Naive thymus-derived CD4-positive, alpha-beta T cell (primary cell): ENCODE measurements around the gene KRT81. TPM values are rescaled to one million over a fixed set of nuclear protein-coding genes. Genes with fewer than 3 reads are reported as not detected.
"Not testable (repeated sequence)": the region's sequence is repeated elsewhere in the genome, so short reads cannot be mapped to it uniquely, and the experiment has no call there.

Source experiments
- ATAC-seq: fragments of 150-1000 bp; cut with Tn5 transposase; 2 replicates; pipeline ENCODE4 v1.10.0; 2021; ENCODE audit warnings: mild to moderate bottlenecking, moderate library complexity
- CTCF ChIA-PET: fragments of 350-600 bp; sonication (Branson Sonifier 250); formaldehyde crosslinking; loops from one replicate; lab custom pipeline; 2021; ENCODE audit warnings: antibody characterized with exemption; lab: Charles Lee
- POLR2A ChIA-PET: fragments of 350-600 bp; sonication (Branson Sonifier 250); formaldehyde crosslinking; loops from one replicate; lab custom pipeline; 2021; ENCODE audit warnings: antibody characterized with exemption, inconsistent platforms; lab: Charles Lee
- DNase-seq, 9 donors: peaks; one replicate each; pipeline versions ENCODE4 v3.0.0 to v3.0.0-alpha.2; 2020 to 2022; ENCODE audit warnings: mixed read lengths in 1 of 9
- H3K27ac ChIP-seq: one replicate; pipeline ENCODE4 v1.7.0; 2013; ENCODE audit warnings: mild to moderate bottlenecking, low read depth, low read length, moderate library complexity
- H3K27me3 ChIP-seq, 2 donors: one replicate each; pipeline ENCODE4 v1.7.0; 2013; ENCODE audit warnings: low read length in 2 of 2, mild to moderate bottlenecking in 2 of 2, moderate library complexity in 2 of 2; ENCODE audit not compliant: control insufficient read depth in 2 of 2, insufficient read depth in 2 of 2
- H3K36me3 ChIP-seq, 3 experiments: 1 replicate in 2 of 3; 2 replicates in 1 of 3; pipeline ENCODE4 v1.7.0; 2013; ENCODE audit warnings: low read length in 3 of 3, mild to moderate bottlenecking in 3 of 3, moderate library complexity in 1 of 3; ENCODE audit not compliant: insufficient read depth in 3 of 3, control insufficient read depth in 2 of 3
- H3K4me1 ChIP-seq, 2 donors: one replicate each; pipeline ENCODE4 v1.7.0; 2013; ENCODE audit warnings: low read length in 2 of 2, mild to moderate bottlenecking in 2 of 2, moderate library complexity in 1 of 2; ENCODE audit not compliant: control insufficient read depth in 2 of 2, insufficient read depth in 2 of 2
- H3K4me3 ChIP-seq: 2 replicates; pipeline ENCODE4 v1.7.0; 2013; ENCODE audit warnings: mild to moderate bottlenecking, low read length
- H3K9me3 ChIP-seq, 3 experiments: 1 replicate in 2 of 3; 2 replicates in 1 of 3; pipeline ENCODE4 v1.7.0; 2013; ENCODE audit warnings: low read length in 3 of 3; ENCODE audit not compliant: control insufficient read depth in 2 of 3
- H3K27ac Mint-ChIP-seq, 9 donors: one replicate each; pipeline ENCODE4 v1.8.0; 2020 to 2022; ENCODE audit warnings: mixed read lengths in 9 of 9, mild to moderate bottlenecking in 8 of 9, moderate library complexity in 5 of 9, inconsistent platforms in 2 of 9
- H3K27me3 Mint-ChIP-seq, 5 donors: one replicate each; pipeline ENCODE4 v1.8.0; 2021 to 2022; ENCODE audit warnings: mixed read lengths in 5 of 5, mild to moderate bottlenecking in 1 of 5
- H3K36me3 Mint-ChIP-seq, 5 donors: one replicate each; pipeline ENCODE4 v1.8.0; 2020 to 2022; ENCODE audit warnings: mixed read lengths in 5 of 5, mild to moderate bottlenecking in 3 of 5, inconsistent platforms in 1 of 5
- H3K4me1 Mint-ChIP-seq, 7 donors: one replicate each; pipeline ENCODE4 v1.8.0; 2020 to 2022; ENCODE audit warnings: mixed read lengths in 7 of 7, mild to moderate bottlenecking in 3 of 7, inconsistent platforms in 1 of 7
- H3K4me3 Mint-ChIP-seq, 10 donors: one replicate each; pipeline ENCODE4 v1.8.0; 2020 to 2022; ENCODE audit warnings: mild to moderate bottlenecking in 10 of 10, mixed read lengths in 10 of 10, moderate library complexity in 6 of 10, inconsistent platforms in 2 of 10
- H3K9me3 Mint-ChIP-seq, 11 donors: one replicate each; pipeline ENCODE4 v1.8.0; 2020 to 2022; ENCODE audit warnings: mixed read lengths in 11 of 11, mild to moderate bottlenecking in 4 of 11, inconsistent platforms in 1 of 11, moderate library complexity in 1 of 11
- intact Hi-C, 2 donors: fragments of 100-400 bp; cut with micrococcal nuclease; formaldehyde crosslinking; loops; one replicate each; pipeline ENCODE4 v1.15.1; 2023
- polyA plus RNA-seq, 2 donors: library from polyadenylated mRNA; unstranded; fragments of 300-500 nt; fragmentation: Illumina TruSeq; gene quantifications; one replicate each; pipeline ENCODE4 v1.2.3, GENCODE V29; 2021
- total RNA-seq, 6 experiments: library from RNA in 5 of 6; stranded (reverse) in 5 of 6; gene quantifications; 1 replicate in 5 of 6; 2 replicates in 1 of 6; pipeline ENCODE4 v1.2.3 and lab custom pipeline; 2021 to 2026

The KRT81 gene
- total and polyA plus RNA-seq, 7 experiments from 2014 or later = 0.15 to 0.21 TPM; not detected in 5

- H3K27ac ChIP-seq = no peak overlapping the region
- H3K4me3 Mint-ChIP-seq = no peak overlapping the region
- no peak overlapping the region for H3K27ac Mint-ChIP-seq
- H3K9me3 Mint-ChIP-seq = peaks cover 0 to 3% (median 0%) of the 10 kb centered on the region in 11 donors
- H3K36me3 ChIP-seq = no peaks in the 10 kb centered on the region
- POLR2A ChIA-PET = no interaction called here
- H3K36me3 Mint-ChIP-seq = no peaks in the 10 kb centered on the region
- H3K4me1 ChIP-seq = no peaks in the 10 kb centered on the region
- no peaks in the 10 kb centered on the region for H3K9me3 ChIP-seq
- peaks cover 0 to 5% (median 0%) of the 10 kb centered on the region in 7 donors for H3K4me1 Mint-ChIP-seq
- no peak for ATAC-seq
- H3K4me3 ChIP-seq = no peak overlapping the region
- no peak for DNase-seq
- peaks cover 12 to 41% (median 21%) of the 10 kb centered on the region in 5 donors for H3K27me3 Mint-ChIP-seq
- intact Hi-C loops = no loop called here
- CTCF ChIA-PET = interaction anchor here (0.8 kb wide), 1 partner anchor 164 kb away, joined by 3 read pairs; no protein-coding TSS in a partner anchor
- H3K27me3 ChIP-seq = no peaks in the 10 kb centered on the region
These were observed 27.8 kb upstream of the KRT81 start for GRCh38 chr12:52319097-52319496.

GRCh38 chr12:52318241-52318990 is 27.1 kb upstream of the KRT81 start:
- Mint-ChIP-seq H3K27me3 (peaks cover 12 to 44% (median 21%) of the 10 kb centered on the region in 5 donors), H3K4me1 (peaks cover 0 to 5% (median 0%) of the 10 kb centered on the region in 7 donors), H3K9me3 (peaks cover 0 to 3% (median 0%) of the 10 kb centered on the region in 11 donors), H3K27ac (no peak overlapping the region), H3K36me3 (no peaks in the 10 kb centered on the region), H3K4me3 (no peak overlapping the region)
- DNase-seq (no peak), ATAC-seq (no peak)
- H3K27me3 ChIP-seq = no peaks in the 10 kb centered on the region
- no peaks in the 10 kb centered on the region for H3K36me3 ChIP-seq
- no peaks in the 10 kb centered on the region for H3K4me1 ChIP-seq
- no peak overlapping the region for H3K27ac ChIP-seq
- no peaks in the 10 kb centered on the region for H3K9me3 ChIP-seq
- H3K4me3 ChIP-seq = no peak overlapping the region
- intact Hi-C loops = no loop called here
- CTCF ChIA-PET = interaction anchor here (0.6 to 0.8 kb wide), 2 partner anchors 163 to 1467 kb away, joined by 3 to 4 read pairs; no protein-coding TSS in a partner anchor
- POLR2A ChIA-PET = no interaction called here

DNA sequence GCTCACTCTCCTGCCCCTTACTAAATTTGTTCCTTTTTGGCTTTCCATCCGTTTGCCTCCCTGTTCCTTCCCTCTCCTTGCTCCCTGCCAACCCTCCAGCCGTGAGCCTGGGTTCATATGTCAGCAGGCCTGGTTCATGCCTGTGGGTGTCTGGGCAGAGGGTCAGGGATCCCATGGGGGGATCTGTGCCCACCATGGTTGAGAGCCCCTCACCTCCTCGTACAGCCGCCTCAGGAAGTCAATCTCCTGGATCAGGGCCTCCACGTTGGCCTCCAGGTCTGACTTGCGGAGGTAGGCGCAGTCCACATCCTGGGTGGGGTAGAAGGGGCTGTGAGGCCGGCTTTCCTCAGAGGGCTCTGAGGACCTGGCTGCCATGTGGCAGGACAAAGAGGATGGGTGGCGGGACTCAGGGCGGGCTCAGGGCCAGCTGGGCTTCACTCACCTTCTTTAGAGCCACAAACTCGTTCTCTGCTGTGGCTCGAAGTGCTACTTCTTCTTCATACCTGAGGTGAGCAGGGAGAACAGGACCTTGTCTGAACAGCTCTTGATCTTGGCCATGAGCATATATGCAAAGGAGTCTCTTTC is 26.2 kb upstream of the KRT81 start:
- H3K27ac ChIP-seq = no peak overlapping the region
- Mint-ChIP-seq H3K4me1 (peaks cover 0 to 5% (median 0%) of the 10 kb centered on the region in 7 donors), H3K27me3 (peaks cover 16 to 42% (median 22%) of the 10 kb centered on the region in 5 donors), H3K36me3 (no peaks in the 10 kb centered on the region), H3K9me3 (peaks cover 0 to 3% (median 0%) of the 10 kb centered on the region in 11 donors), H3K27ac (no peak overlapping the region), H3K4me3 (no peak overlapping the region)
- CTCF ChIA-PET = interaction anchor here (0.7 kb wide), 1 partner anchor 155 kb away, joined by 7 read pairs; no protein-coding TSS in a partner anchor
- intact Hi-C loops = no loop called here
- no peaks in the 10 kb centered on the region for H3K4me1 ChIP-seq
- H3K36me3 ChIP-seq = no peaks in the 10 kb centered on the region
- POLR2A ChIA-PET = no interaction called here
- no peaks in the 10 kb centered on the region for H3K9me3 ChIP-seq
- H3K4me3 ChIP-seq = no peak overlapping the region
- ATAC-seq (no peak), DNase-seq (no peak)
- no peaks in the 10 kb centered on the region for H3K27me3 ChIP-seq

DNA sequence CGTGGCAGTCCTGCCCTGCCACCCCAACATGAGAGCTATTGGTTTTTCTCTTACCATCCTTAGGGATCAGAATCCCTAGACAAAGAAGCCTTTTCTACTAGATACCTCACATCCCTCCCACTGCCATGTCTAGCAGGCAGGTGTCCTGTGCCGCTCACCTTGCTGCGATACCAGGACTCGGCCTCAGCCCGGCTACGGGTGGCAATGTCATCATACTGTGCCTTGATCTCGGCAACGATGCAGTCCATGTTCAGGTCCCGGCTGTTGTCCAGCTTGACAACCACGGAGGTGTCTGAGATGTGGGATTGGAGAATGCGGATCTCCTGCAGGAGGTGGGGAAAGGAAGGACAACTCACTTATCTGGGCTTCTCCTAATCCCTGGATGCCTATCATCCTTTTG is 25.4 kb upstream of the KRT81 start:
- ATAC-seq (no peak), DNase-seq (no peak)
- Mint-ChIP-seq H3K36me3 (no peaks in the 10 kb centered on the region), H3K27ac (no peak overlapping the region), H3K4me3 (no peak overlapping the region), H3K9me3 (peaks cover 0 to 3% (median 0%) of the 10 kb centered on the region in 11 donors), H3K4me1 (peaks cover 0 to 5% (median 0%) of the 10 kb centered on the region in 7 donors), H3K27me3 (peaks cover 17 to 41% (median 22%) of the 10 kb centered on the region in 5 donors)
- ChIA-PET CTCF (interaction anchor here (1.3 to 2.2 kb wide), 2 partner anchors 11 to 162 kb away, joined by 3 to 5 read pairs; no protein-coding TSS in a partner anchor), POLR2A (no interaction called here)
- Histone ChIP-seq H3K36me3 (no peaks in the 10 kb centered on the region), H3K27ac (no peak overlapping the region), H3K4me1 (no peaks in the 10 kb centered on the region), H3K9me3 (no peaks in the 10 kb centered on the region), H3K4me3 (no peak overlapping the region), H3K27me3 (no peaks in the 10 kb centered on the region)
- intact Hi-C loops = no loop called here

DNA sequence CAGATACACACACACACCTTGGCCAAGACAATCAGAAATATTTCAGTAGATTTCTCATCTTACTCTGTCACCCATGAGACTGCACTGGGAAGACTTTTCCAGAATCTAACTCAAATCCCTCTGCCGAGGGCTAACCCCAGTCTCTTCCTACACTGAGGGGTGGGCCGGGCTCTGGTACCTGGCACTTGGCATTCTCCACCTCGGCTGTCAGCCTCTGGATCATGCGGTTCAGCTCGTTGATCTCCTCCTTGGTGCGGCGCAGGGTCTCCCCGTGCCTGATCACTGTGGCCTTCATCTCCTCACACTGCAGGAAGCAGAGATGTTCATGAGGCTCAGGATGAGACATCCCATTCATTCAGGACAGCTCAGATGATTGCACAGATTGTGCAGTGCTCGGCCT is 25.0 kb upstream of the KRT81 start:
- Histone ChIP-seq H3K27ac (no peak overlapping the region), H3K4me3 (no peak overlapping the region), H3K9me3 (no peaks in the 10 kb centered on the region), H3K4me1 (no peaks in the 10 kb centered on the region), H3K36me3 (no peaks in the 10 kb centered on the region), H3K27me3 (no peaks in the 10 kb centered on the region)
- intact Hi-C loops = no loop called here
- ATAC-seq (no peak), DNase-seq (no peak)
- Mint-ChIP-seq H3K4me3 (peak overlapping the region in 1 of 10 donors; percentile 38), H3K9me3 (peaks cover 0 to 3% (median 0%) of the 10 kb centered on the region in 11 donors), H3K4me1 (peaks cover 0 to 5% (median 0%) of the 10 kb centered on the region in 7 donors), H3K27ac (no peak overlapping the region), H3K27me3 (peaks cover 16 to 42% (median 23%) of the 10 kb centered on the region in 5 donors), H3K36me3 (no peaks in the 10 kb centered on the region)
- ChIA-PET POLR2A (no interaction called here), CTCF (interaction anchor here (0.6 to 2.2 kb wide), 3 partner anchors 11 to 161 kb away, joined by 3 to 5 read pairs (median 3); no protein-coding TSS in a partner anchor)

DNA sequence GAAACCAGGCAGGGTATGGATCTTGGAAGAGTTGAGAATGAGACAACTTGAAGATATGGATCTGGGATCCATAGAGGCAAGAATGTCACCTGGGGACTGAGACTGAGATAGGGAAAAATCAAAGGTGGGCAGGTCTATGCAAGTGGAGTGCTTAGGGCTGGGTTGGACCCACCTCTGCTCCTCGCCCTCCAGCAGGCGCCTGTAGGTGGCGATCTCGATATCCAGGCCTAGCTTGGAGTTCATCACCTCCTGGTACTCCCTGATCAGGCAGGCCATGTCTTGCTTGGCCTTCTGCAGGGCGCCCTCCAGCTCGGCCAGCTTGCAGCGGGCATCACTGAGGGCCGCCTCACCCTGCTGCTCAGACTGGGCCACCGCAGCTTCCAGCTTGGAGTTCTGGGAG is 24.4 kb upstream of the KRT81 start:
- H3K4me1 ChIP-seq, H3K4me1 Mint-ChIP-seq, H3K36me3 Mint-ChIP-seq, H3K4me3 Mint-ChIP-seq, H3K4me3 ChIP-seq, H3K27ac Mint-ChIP-seq, POLR2A ChIA-PET, H3K9me3 ChIP-seq, H3K9me3 Mint-ChIP-seq, H3K27me3 ChIP-seq, ATAC-seq, H3K27ac ChIP-seq, H3K36me3 ChIP-seq, intact Hi-C loops: not testable (repeated sequence)
- peak in 1 of 9 donors; percentile 13 for DNase-seq
- peaks cover 15 to 48% (median 23%) of the 10 kb centered on the region in 5 donors for H3K27me3 Mint-ChIP-seq
- CTCF ChIA-PET = interaction anchor here (0.6 to 2.2 kb wide), 3 partner anchors 12 to 161 kb away, joined by 3 to 5 read pairs (median 3); no protein-coding TSS in a partner anchor
